Prostate gland (tissue), 2 donors: Measurements from ENCODE around the gene CARD14. TPM values are rescaled to one million over a fixed set of nuclear protein-coding genes. Genes with fewer than 3 reads are reported as not detected.
A peak's percentile ranks its signal among the peaks of the same experiment; 100 is the strongest.
"Not testable (repeated sequence)": the region's sequence is repeated elsewhere in the genome, so short reads cannot be mapped to it uniquely, and the experiment has no call there.

Experiments used
- DNase-seq: peaks from one replicate; pipeline ENCODE4 v3.0.0-alpha.2; 2019; ENCODE audit warnings: low spot score
- H3K27ac ChIP-seq, 2 donors: fragments of 200-600 bp; sonication (generic); 2 replicates each; pipeline ENCODE4 v1.5.1; 2017 to 2019
- H3K27me3 ChIP-seq: fragments of 200-600 bp; sonication (generic); replicated peaks from 2 replicates; pipeline ENCODE4 v1.5.1; 2019; ENCODE audit not compliant: insufficient read depth
- H3K36me3 ChIP-seq, 2 donors: fragments of 200-600 bp; sonication (generic); 1 replicate in 1 of 2; 2 replicates in 1 of 2; pipeline versions ENCODE4 v1.5.1 to v1.8.1; 2017 to 2019
- H3K4me1 ChIP-seq: fragments of 200-600 bp; sonication (generic); replicated peaks from 2 replicates; pipeline ENCODE4 v1.5.1; 2019
- H3K4me3 ChIP-seq, 2 donors: fragments of 200-600 bp; sonication (generic); 2 replicates each; pipeline ENCODE4 v1.5.1; 2017 to 2019
- H3K9me3 ChIP-seq: fragments of 200-600 bp; sonication (generic); 2 replicates; pipeline ENCODE4 v1.5.1; 2017
- POLR2A ChIP-seq: fragments of 450-650 bp; IDR thresholded peaks from one replicate; pipeline ENCODE4 v1.6.1; 2016; ENCODE audit warnings: antibody characterized with exemption, mild to moderate bottlenecking
- POLR2AphosphoS5 ChIP-seq: sonication (generic); formaldehyde crosslinking; IDR thresholded peaks from one replicate; pipeline ENCODE4 v1.6.1; 2017; ENCODE audit warnings: antibody characterized with exemption
- WGBS: methylation state at CpG from one replicate; pipeline ENCODE4 v1.1.5; 2018; 5-methylcytosine and 5-hydroxymethylcytosine counted together
- intact Hi-C: fragments of 100-400 bp; cut with DNase I; formaldehyde crosslinking; loops from one replicate; pipeline ENCODE4 v1.14.2; 2022
- total RNA-seq, 2 donors: library from RNA; depleted of rRNA; stranded (reverse); fragments of >200 nt; gene quantifications; one replicate each; pipeline ENCODE4 v1.1.0, GENCODE V29; 2016
- TF ChIP-seq, protein P1 (sequence below), 4 experiments: fragments of 200-600 bp in 2 of 4; fragments of 450-650 bp in 2 of 4; sonication (generic) in 2 of 4; IDR thresholded peaks; 1 replicate in 3 of 4; 2 replicates in 1 of 4; pipeline ENCODE4 v1.5.1; 2016 to 2019; ENCODE audit warnings: antibody characterized with exemption in 4 of 4, mild to moderate bottlenecking in 2 of 4, moderate library complexity in 2 of 4

Gene CARD14
- total RNA-seq, 2 donors from 2014 or later: 10.2 to 27.3 TPM

DNA sequence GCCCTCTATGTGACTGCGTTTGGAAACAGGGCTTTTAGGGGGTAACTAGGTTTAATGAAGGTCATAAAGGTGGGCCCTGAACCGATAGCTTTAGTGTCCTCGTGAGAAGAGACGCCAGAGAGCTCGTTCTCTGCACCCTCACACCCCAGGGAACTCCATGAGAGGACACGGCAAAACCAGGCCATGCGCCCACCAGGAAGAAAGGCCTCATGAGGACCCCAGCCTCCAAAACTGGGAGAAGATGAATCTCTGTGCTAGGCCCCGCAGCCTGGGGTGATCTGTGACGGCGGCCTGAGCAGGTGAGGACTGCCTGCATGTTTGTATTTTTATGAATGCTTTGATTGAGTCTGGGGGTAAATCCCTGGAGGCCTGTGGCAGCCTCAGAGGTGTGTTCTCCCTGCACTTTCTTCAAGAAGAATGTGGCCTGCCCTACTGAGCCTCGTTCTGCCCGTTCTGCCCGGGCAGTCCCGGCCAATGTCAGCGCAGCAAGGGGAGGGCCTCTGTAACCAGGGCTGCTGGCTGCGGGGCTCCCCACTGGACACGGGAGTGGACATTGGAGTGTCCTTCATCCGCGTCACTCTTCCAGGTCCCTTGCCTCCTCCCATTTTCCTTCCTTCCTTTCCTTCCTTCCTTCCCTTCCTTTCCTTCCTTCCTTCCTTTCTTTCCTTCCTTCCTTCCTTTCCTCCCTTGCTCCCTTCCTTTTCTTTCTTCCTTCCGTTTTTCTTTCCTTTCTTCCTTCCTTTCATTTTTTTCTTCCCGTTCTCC, 84.0 kb downstream of the CARD14 start:
- Histone ChIP-seq H3K27me3 (no peaks in the 10 kb centered on the region), H3K4me1 (peaks cover 6% of the 10 kb centered on the region), H3K36me3 (no peaks in the 10 kb centered on the region), H3K9me3 (no peaks in the 10 kb centered on the region), H3K27ac (peak overlapping the region; percentile 21 to 74), H3K4me3 (no peak overlapping the region)
- 83% methylated on average over 21 of the region's 21 CpGs for WGBS
- DNase-seq: no peak
- intact Hi-C loops: loop anchor here (10.0 kb wide), 1 partner anchor 249 kb away; no protein-coding TSS in a partner anchor
- no peak for TF ChIP-seq POLR2A
- TF ChIP-seq, protein P1, sequence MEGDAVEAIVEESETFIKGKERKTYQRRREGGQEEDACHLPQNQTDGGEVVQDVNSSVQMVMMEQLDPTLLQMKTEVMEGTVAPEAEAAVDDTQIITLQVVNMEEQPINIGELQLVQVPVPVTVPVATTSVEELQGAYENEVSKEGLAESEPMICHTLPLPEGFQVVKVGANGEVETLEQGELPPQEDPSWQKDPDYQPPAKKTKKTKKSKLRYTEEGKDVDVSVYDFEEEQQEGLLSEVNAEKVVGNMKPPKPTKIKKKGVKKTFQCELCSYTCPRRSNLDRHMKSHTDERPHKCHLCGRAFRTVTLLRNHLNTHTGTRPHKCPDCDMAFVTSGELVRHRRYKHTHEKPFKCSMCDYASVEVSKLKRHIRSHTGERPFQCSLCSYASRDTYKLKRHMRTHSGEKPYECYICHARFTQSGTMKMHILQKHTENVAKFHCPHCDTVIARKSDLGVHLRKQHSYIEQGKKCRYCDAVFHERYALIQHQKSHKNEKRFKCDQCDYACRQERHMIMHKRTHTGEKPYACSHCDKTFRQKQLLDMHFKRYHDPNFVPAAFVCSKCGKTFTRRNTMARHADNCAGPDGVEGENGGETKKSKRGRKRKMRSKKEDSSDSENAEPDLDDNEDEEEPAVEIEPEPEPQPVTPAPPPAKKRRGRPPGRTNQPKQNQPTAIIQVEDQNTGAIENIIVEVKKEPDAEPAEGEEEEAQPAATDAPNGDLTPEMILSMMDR (IDR thresholded peaks at IDR 0.05): no peak
- TF ChIP-seq POLR2AphosphoS5: no peak

DNA sequence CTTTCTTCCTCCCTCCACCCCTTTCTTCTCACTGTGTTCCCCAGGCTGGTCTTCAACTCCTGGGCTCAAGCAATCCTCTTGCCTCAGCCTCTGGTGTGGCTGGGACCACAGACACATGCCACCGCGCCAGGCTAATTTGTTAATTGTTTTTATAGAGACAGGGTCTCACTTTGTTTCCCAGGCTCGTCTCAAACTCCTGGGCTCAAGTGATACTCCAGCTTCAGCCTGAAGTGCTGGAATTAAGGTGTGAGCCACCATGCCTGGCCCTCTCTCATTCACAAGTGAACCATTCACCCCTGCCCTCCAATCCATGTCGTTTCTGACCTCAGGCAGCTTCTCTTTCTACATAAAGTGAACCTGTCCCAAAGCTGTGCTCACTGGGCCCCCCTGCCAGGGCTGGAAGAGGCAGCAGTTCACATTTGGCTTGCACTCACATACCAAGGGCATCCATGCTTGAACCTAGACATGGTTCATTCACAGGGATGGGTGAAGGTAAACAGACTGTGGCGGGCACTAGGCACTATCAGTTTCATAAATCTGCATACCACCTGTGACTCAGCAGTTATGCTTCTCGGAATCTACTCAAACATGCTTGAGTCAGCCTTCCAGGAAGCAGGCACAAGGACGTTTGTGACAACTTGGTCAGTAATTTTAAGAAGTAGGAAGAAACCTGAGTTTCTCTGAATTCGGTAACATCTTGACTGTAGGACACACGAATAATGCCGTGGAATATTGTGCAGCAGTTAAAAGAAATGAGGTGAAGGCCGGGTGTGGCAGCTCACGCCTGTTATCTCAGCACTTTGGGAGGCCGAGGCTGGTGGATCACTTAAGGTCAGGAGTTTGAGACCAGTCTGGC, 84.8 kb downstream of the CARD14 start:
- H3K27me3 ChIP-seq: no peaks in the 10 kb centered on the region
- TF ChIP-seq POLR2AphosphoS5: peak; percentile 97
- peak; percentile 41 for TF ChIP-seq POLR2A
- TF ChIP-seq, protein P1 (IDR thresholded peaks at IDR 0.05): no peak
- no peaks in the 10 kb centered on the region for H3K36me3 ChIP-seq
- intact Hi-C loops: loop anchor here (10.0 kb wide), 1 partner anchor 250 kb away; no protein-coding TSS in a partner anchor
- 44% methylated on average over 13 of the region's 13 CpGs for WGBS
- DNase-seq: peak; percentile 82
- no peaks in the 10 kb centered on the region for H3K9me3 ChIP-seq
- peaks cover 6% of the 10 kb centered on the region for H3K4me1 ChIP-seq
- peak overlapping the region; percentile 21 to 74 for H3K27ac ChIP-seq
- H3K4me3 ChIP-seq: no peak overlapping the region

DNA sequence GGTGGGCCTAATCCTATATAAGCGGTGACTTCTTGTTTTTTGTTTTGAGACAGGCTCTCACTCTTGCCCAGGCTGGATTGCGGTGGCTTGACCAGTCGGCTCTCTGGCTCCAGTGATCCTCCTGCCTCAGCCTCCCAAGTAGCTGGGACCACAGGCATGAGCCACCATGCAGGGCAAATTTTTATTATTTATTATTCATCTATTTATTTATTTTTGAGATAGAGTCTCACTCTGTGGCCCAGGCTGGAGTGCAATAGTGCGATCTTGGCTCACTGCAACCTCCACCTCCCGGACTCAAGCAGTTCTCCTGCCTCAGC, 86.2 kb downstream of the CARD14 start:
- no peaks in the 10 kb centered on the region for H3K9me3 ChIP-seq
- WGBS: 97% methylated on average over 5 of the region's 5 CpGs
- H3K27ac ChIP-seq: no peak overlapping the region
- no peaks in the 10 kb centered on the region for H3K27me3 ChIP-seq
- TF ChIP-seq POLR2A (no peak), POLR2AphosphoS5 (no peak)
- TF ChIP-seq, protein P1 (IDR thresholded peaks at IDR 0.05): no peak
- no peaks in the 10 kb centered on the region for H3K36me3 ChIP-seq
- no peak for DNase-seq
- intact Hi-C loops: loop anchor here (10.0 kb wide), 1 partner anchor 251 kb away; no protein-coding TSS in a partner anchor
- H3K4me3 ChIP-seq: no peak overlapping the region
- peaks cover 6% of the 10 kb centered on the region for H3K4me1 ChIP-seq

DNA sequence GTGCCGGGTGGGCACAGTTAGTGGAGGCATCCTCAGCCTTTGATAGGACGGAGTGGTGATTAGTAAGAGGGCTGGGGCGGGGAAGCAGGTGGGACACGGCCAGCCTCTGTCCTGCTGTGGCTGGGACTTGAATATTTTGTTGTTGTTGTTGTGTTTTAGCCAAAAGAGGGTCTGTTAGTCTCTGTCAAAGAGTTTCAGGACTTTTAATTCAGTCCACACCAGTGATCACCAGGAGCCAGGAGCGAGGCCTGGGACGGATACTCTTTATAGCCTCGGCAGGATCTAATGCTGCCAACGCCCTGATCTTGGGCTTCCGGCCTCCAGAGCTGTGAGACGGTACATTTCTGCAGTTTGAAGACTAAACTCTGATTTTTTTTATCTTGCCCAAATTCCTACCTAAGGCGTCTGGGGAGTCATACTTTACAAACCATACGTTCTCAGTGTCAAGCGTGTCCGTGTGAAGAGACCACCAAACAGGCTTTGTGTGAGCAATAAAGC, 87.9 kb downstream of the CARD14 start:
- Histone ChIP-seq H3K4me1 (peaks cover 17% of the 10 kb centered on the region), H3K36me3 (no peaks in the 10 kb centered on the region), H3K9me3 (no peaks in the 10 kb centered on the region), H3K27me3 (no peaks in the 10 kb centered on the region), H3K4me3 (no peak overlapping the region), H3K27ac (peak overlapping the region in 1 of 2 donors; percentile 90)
- DNase-seq: no peak
- TF ChIP-seq, protein P1 (IDR thresholded peaks at IDR 0.05): no peak
- no peak for TF ChIP-seq POLR2A
- no peak for TF ChIP-seq POLR2AphosphoS5
- intact Hi-C loops: loop anchor here (10.0 kb wide), 1 partner anchor 253 kb away; no protein-coding TSS in a partner anchor
- WGBS: 74% methylated on average over 14 of the region's 14 CpGs

DNA sequence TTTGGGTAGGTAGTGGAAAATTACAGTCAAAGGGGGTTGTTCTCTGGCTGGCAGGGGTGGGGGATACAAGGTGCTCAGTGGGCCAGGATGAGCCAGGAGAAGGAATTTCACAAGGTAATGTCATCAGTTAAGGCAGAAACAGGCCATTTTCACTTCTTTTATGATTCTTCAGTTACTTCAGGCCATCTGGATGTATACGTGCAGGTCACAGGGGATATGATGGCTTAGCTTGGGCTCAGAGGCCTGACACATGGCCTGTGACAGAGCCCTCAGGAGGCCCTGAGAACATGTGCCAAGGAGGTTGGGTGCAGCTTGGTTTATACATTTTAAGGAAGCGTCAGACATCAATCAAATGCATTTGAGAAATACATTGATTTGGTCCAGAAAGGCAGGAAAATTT, 88.5 kb downstream of the CARD14 start:
- intact Hi-C loops: loop anchor here (10.0 kb wide), 1 partner anchor 253 kb away; no protein-coding TSS in a partner anchor
- Histone ChIP-seq H3K4me1 (peaks cover 22% of the 10 kb centered on the region), H3K27ac (peak overlapping the region in 1 of 2 donors; percentile 90)
- DNase-seq, H3K27me3 ChIP-seq, H3K36me3 ChIP-seq, H3K9me3 ChIP-seq, H3K4me3 ChIP-seq: not testable (repeated sequence)
- 72% methylated on average over 2 of the region's 2 CpGs for WGBS
